HG03457 (cell line): ENCODE measurements around the gene CFAP52.
"Not testable (repeated sequence)": the region's sequence is repeated elsewhere in the genome, so short reads cannot be mapped to it uniquely, and the experiment has no call there.

ENCODE experiments used
- ATAC-seq: cut with Tn5 transposase; IDR thresholded peaks from one replicate; pipeline ENCODE4 v1.9.1; 2021; ENCODE audit warnings: moderate number of reproducible peaks; ENCODE audit not compliant: unreplicated experiment

Gene CFAP52

GRCh38 chr17:9644910-9645751 lies 68.7 kb downstream of the CFAP52 start, which contains the start of gene USP43:
Gene USP43 (plus strand): TSS chr17:9645517. CDS start chr17:9645633, 116 bp downstream.
- no peak for ATAC-seq

DNA sequence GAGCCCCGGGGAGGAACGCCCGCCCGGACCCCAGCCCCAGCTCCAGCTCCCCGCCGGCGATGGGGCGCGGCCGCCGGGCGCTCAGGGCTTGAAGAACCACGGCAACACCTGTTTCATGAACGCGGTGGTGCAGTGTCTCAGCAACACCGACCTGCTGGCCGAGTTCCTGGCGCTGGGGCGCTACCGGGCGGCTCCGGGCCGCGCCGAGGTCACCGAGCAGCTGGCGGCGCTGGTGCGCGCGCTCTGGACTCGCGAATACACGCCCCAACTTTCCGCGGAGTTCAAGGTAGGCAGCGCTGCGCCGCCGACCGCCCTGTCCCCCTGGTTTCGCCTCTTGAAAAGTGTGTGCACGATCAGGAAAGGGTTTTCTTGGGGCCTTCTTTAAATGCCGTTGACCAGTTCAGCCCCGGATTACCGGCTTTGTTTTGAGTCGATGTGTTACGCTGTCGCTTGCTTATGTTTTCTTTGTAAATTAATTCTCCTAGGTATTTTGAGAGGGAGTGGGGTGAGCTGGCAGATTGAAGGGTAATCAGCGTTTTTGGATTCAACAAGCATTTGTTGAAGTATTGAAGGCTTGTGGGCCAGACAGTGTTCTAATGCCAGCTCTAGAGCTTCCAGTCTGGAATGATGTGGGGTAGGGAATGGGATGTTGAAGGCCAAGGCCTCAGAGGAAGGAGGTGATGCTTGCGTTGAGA lies 69.6 kb downstream of the CFAP52 start:
- no peak for ATAC-seq

- no peak for ATAC-seq
Measured at GRCh38 chr17:9646546-9646885, 70.1 kb downstream of the CFAP52 start.

DNA sequence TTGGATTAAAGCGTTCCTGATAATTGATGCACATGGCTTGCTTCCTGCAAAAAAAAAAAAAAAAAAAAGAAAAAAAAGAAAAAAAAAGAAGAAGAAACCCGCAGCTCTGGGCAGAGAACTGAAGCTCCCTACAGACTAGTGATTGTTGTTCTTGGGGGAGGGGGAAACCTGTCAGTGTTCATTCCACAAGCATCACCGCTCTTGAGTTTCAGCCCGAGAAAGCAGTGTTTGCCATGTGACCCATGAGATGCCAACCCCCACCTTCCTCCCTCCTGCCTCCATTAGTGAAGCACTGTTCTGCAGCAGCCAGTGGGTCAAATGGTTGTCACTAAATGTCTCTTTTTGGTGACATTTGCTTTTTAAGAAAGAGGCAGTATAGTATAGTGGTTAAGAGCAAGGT lies 70.6 kb downstream of the CFAP52 start:
- ATAC-seq, result no peak

GRCh38 chr17:9648521-9649110 lies 72.2 kb downstream of the CFAP52 start:
- no peak for ATAC-seq

GRCh38 chr17:9658593-9659211 lies 82.3 kb downstream of the CFAP52 start:
- ATAC-seq, result no peak

DNA sequence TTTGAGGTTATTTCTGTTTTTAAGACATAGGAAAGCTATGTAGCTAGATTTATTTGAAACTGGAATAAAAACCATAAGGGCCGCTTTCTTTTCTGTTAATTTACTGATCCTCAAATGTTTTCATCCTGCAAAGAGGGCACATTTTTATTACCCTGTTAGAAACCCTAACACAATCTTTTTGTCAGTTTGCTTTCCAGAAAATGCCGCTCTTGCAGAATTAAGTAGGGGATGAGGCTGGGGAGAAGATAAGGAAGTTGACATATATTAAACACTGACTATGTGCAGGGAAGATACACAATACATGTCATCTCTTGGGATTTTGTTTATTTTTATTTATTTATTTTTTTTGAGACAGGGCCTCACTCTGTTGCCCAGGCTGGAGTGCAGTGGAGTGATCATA lies 84.6 kb downstream of the CFAP52 start:
- no peak for ATAC-seq

GRCh38 chr17:9663511-9663910 lies 87.1 kb downstream of the CFAP52 start:
- ATAC-seq, result not testable (repeated sequence)

DNA sequence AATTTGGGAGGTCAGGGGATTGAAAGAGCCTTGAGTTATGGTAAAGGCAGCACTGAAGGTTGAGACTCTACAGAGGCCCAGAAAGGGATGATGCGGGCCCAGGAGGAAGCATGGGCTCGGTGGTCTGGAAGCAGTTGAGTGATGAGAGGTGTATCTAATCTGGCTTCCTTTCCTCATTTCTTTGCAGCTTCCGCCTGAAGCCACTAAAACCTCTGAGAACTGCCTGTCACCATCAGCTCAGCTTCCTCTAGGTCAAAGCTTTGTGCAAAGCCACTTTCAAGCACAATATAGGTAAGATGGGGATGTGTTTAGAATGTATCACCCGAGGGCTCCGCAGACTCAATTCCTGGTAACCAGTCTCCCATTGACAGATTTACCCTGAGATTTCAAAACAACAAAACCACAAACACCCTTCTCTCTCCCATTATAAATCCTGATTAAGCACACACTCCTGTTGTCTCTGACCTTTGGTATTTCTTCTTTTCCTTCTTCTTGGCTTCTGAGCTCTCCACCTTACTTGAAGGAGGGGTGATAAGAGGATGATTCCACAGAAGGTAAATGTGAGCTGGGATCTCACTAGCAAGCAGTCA lies 90.1 kb downstream of the CFAP52 start:
- no peak for ATAC-seq

DNA sequence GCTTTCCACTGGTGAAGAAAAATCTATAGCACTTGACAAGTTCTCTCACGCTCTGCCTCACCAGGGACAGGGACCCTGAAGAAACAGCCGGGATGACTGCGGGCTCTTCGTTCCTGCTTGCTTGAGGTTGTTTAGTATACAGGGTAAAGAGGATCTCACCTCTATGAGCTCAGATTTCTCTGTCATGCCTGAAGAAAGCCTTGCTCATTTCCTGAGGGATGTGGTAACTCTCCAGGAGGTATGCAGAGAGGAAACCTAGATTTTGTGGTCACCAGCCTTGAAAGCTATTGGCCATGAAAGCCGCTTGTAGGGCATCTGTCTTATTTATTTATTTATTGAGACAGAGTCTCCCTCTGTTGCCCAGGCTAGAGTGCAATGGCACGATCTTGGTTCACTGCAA lies 92.1 kb downstream of the CFAP52 start:
- no peak for ATAC-seq

GRCh38 chr17:9669551-9670008 lies 93.1 kb downstream of the CFAP52 start:
- no peak for ATAC-seq

- ATAC-seq, result no peak
Measured at GRCh38 chr17:9670596-9670995, 94.2 kb downstream of the CFAP52 start.

DNA sequence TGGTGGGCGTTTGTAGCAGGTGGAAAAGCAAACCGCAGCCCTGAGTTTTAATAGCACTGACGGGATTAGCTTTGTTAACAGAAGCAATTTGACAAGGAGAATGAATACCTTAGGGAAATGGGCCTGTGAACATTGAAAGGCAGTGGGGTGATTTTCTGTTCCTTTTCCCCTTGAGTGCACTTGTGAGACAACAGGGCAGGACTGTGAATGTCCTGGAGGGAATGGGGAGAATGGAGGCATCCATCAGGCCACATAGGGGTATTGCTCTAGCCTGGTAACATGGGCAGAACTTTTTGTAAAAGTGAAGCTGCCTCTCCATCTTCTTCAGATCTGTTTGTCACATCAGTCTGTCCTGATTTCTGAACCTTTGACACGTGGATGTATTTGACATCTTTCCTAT lies 95.1 kb downstream of the CFAP52 start:
- ATAC-seq, result no peak

GRCh38 chr17:9672266-9672665 lies 95.8 kb downstream of the CFAP52 start:
- ATAC-seq, result no peak

DNA sequence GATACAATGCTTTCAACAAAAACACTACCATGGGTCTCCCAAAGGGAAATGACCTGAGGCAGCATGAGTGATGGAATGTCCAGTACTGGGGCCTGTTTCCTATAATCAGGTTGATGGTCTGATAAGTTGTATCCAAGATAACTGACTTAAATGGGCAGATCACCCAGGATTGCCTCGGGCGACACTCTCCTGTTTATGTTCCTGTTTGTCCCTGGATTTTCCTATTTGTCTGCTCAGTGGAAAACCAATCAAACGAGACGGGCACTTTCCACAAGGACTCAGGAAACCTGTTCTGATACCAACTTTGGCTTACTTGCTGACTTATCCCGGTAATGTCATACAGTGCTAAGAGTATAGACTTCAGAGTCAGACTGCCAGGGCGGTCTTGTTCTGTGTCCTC lies 96.2 kb downstream of the CFAP52 start:
- ATAC-seq, result no peak

DNA sequence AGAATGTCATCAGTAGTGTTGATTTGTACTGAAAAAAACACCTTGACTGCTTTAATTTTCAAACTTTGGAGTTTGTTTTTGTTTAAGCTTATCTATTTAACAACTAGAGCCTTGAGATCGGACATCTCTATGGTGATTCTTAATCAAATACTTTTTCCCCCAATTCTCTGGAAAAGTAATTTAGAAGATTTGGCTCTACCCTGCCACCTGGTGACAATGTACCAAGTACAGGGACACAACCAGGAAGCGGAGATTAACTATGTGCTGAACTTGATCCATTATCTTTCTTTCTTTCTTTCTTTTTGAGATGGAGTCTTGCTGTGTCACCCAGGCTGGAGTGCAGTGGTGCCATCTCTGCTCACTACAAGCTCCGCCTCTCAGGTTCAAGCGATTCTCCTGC lies 99.6 kb downstream of the CFAP52 start:
- no peak for ATAC-seq

- ATAC-seq, result no peak
Measured at GRCh38 chr17:9676820-9677310, 100.4 kb downstream of the CFAP52 start.

DNA sequence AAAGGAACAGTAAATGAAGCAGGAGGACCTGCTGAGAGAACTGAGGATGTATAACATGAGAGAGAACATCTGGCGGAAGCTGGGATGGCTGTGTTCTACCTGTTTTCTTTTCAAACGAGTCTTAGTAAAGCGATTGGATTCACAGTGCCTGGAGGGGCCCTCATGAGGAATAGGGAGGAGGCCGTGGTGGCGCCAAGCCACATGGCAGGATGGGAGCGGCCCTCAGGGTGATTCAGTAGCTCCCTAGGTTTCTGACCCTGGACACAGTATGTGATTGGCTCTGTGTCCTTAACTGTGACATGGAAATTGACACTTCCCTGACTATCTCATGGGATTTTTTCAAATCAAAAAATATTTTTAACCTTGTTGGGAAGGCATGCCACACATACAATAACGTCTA lies 101.0 kb downstream of the CFAP52 start:
- no peak for ATAC-seq

- ATAC-seq, result no peak
Measured at GRCh38 chr17:9677896-9678295, 101.5 kb downstream of the CFAP52 start.

DNA sequence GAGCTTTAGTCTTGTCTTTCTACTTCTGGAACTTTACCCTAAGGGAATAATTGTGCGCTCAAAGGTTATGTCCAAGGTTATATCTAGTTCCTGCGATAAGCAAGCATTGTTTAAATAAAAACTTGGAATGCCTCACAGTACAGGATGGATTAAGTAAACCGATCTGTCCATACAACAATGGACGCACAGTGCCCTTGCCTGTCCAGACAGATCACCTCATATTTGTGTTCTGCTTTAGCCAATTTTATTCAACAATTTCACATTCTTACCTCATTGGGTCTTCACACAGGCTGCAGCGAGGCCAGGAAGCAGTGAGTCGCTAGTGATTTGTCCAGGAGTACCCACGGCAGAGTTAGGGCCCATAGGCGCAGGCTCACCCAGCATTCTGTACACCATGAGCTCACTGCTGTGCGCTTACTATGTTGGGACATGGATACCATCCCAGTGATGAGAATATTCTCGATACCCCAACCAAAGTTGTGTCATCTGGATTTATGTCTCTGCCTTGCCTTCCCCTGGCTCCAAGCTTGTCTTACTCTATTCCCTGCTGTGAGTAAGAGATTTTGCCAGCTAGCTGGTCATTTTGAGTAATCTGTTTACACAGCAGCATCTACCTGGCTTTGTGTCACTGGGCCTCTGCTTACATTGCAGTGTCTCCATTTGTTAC lies 108.6 kb downstream of the CFAP52 start:
- ATAC-seq, result no peak
